HG03460 (cell line): ENCODE measurements around the gene LMO7.

Experiments
- ATAC-seq: cut with Tn5 transposase; IDR thresholded peaks from one replicate; pipeline ENCODE4 v1.9.1; 2021; ENCODE audit not compliant: unreplicated experiment

Gene LMO7

GRCh38 chr13:75876142-75877050, 240.3 kb downstream of the LMO7 start:
- peak; percentile 99 for ATAC-seq

GRCh38 chr13:75877071-75877470, 240.9 kb downstream of the LMO7 start:
- no peak for ATAC-seq

DNA sequence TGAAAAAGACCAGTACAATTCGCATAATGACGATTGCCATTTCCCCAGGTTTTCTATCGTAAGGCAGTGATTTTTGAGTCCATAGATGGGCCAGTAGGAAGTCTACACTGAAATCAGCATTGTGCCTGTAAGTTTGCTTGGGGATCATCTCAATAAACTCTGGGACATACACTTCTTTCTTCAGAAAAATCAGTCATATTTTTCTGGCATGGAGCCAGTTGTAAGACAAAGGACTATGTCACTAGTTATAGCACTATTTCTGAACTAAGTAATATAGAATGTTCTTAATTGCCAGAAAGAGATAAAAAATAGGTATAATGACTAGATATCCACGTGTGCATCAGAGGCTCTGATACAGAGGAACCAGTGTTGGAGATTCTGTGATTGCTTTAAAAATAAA, 243.5 kb downstream of the LMO7 start:
- ATAC-seq: no peak

DNA sequence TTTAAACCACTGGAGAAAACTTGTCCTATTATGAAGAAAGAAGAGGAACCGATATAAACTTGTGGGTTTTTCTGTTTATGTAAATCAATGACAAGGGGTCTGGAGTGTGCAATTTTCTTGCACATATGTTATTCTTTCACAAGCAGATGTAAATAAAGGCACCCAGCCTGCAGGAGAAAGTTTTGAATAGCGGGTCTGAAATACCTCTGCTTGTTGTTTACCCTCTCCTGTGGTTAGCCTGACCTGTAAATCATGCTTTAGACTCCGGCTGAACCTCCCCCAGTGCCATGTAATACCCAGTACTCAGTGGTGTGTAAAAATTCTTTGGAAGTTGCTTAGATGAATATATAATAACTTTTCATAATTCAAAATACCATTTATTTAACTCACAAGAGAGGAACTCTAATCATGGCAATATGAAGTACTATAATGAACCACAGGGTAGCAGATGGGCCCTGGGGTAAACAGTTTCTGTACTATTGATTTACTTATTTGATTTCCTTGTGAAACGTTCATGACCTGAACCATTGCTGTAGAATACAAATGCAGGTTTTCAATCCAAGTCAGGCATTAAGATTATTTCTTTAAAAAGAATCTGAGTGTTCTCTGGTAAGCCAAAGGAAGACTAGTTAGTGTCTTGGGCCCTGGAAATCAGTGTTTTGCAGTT, 245.1 kb downstream of the LMO7 start:
- no peak for ATAC-seq

- no peak for ATAC-seq
Observed at GRCh38 chr13:75882261-75882660, 246.1 kb downstream of the LMO7 start.

DNA sequence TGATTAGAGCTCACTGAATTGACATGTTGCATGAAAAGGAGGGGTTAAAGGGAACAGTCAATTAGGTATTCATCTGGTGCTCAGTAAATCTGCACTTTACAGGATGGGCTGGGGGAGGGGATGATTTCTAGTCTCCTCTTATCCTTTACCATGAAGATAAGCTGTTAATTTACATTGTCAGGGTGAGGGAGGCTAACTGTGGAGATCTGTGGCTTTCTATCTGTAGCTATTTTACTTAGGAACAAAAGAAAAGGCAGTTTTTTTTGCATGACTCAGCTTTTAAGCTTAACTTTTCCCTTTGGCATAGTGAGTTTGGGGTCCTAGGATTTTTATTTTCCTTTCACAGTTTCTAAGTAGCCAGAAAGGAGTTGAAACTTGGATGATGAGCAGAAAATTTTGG, 253.3 kb downstream of the LMO7 start:
- ATAC-seq: no peak

- ATAC-seq: no peak
Observed at GRCh38 chr13:75895168-75895567, 259.0 kb downstream of the LMO7 start.

GRCh38 chr13:75896271-75896670, 260.1 kb downstream of the LMO7 start:
- no peak for ATAC-seq

GRCh38 chr13:75897386-75897785, 261.3 kb downstream of the LMO7 start:
- ATAC-seq: no peak

- ATAC-seq: no peak
Observed at GRCh38 chr13:75901501-75901900, 265.4 kb downstream of the LMO7 start.

DNA sequence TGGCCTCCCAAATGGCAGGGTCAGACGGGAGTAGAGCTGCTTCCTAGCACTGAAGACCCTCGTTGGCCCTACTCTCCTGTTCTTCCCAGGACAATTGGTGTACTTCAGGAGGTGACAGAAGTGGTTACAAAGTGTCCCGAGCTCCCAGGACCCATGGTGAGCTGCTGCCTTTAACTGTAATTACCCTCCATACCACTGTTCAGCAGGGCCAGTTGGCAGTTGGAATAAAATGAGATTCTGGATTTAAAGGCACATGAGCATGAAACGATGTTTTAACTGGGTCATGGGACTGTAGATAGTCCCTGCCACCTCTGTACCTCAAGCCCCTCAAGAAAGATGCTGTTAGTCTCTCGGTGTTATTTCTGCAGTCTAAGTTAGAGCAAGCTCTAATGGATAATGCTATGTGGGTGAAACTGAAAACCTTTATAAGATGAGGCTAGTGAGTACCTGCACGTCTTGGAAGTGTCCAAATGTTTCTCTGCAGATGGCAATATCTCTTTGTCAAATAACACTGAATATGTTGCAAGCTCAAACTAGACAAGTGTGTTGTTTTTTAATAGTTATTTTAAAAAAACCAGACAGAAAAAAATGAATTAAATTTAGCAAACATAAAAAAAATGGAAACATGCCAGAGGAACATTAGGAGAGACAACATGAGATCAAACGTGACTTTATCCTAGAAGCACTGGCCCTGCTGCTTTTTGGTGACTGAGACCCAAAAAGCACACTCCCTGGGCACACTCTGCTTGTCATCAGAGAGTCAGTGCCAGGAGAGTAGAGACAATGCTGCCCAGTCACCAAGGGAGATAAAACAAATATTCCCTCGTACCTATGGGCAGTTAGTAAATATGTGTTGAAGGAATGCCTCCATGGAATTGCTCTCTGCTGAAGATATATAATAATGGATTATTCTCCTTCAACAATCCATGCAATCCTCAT, 266.3 kb downstream of the LMO7 start:
- ATAC-seq: no peak

GRCh38 chr13:75904012-75904411, 267.9 kb downstream of the LMO7 start:
- no peak for ATAC-seq

DNA sequence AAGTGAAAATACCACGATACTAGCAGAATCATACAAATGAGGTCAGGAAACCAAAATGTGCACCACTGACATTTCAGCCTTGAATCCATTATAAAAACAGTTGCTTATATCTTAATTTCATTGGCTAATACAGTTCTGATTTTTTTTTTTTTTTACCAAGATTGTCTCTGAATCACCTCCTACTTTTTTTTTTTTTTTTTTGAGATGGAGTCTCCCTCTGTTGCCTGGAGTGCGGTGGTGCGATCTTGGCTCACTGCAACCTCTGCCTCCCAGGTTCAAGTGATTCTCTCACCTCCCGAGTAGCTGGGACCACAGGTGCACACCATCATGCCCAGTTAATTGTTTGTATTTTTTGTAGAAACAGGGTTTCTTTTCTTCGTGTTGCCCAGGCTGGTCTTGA, 270.2 kb downstream of the LMO7 start:
- no peak for ATAC-seq

GRCh38 chr13:75907044-75907443, 270.9 kb downstream of the LMO7 start:
- ATAC-seq: no peak

- ATAC-seq: no peak
Observed at GRCh38 chr13:75908141-75908540, 272.0 kb downstream of the LMO7 start.
